GM18909 (cell line): ENCODE results near the gene KCNB1.

Experiments
- ATAC-seq: cut with Tn5 transposase; IDR thresholded peaks from one replicate; pipeline ENCODE4 v1.9.1; 2021; ENCODE audit warnings: mild to moderate bottlenecking; ENCODE audit not compliant: unreplicated experiment, poor library complexity

KCNB1 gene

DNA sequence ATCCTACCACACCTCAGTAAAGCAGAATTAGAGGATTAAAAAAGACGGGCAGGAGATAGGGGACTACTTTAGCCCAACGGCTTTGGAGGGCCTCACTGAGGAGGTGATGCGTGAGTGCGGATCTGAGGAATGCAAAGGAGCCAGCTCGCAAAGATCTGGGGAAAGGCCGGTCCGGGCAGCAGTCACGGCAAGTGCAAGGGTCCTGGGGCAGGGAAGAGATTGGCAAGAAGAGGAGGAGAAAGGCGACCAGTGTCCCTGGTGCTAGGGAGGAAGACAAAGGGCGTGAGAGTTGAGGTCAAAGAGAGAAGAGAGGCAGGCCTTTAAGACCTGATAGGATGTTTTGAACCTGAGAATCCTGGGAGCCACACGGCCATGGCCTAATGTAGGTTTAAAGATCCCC lies 86.8 kb downstream of the KCNB1 start:
- ATAC-seq, result no peak

DNA sequence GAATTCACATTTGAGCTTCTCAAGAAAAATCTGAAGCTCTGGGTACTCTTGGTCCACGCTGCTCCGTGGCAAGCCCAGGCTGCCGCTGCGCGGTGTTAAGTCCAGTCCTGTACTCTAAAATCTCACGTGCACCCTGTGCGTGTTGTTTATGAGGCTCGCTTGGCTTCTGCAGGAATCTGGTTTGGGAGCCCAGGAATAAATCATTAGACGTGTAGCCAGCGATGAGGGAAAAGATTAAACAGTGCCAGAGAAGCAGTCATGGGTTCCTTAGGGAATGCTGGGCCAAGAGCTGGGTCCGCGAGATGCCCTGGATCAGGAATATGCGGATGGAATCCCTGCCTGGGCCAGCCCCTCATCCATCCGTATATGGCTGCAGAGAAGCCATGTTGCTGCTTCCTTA lies 87.3 kb downstream of the KCNB1 start:
- no peak for ATAC-seq

DNA sequence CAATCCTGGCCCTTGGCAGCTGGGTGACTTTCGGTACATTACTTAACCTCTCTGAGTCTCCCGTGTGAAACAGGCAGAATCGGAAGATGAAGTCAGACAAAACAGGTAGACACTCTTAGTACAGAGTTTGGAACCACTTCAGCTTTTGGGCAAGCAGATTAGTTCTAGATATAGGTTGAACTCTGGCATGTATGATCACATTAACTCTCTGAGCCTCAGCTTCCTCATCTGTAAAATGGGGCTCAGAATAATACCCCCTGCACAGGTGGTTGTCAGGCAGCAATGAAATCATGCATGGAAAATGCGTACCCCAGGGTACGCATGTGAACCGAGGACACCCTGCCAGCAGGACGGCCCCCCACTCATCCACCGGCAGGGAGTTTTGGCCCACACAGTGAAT lies 87.7 kb downstream of the KCNB1 start:
- no peak for ATAC-seq

DNA sequence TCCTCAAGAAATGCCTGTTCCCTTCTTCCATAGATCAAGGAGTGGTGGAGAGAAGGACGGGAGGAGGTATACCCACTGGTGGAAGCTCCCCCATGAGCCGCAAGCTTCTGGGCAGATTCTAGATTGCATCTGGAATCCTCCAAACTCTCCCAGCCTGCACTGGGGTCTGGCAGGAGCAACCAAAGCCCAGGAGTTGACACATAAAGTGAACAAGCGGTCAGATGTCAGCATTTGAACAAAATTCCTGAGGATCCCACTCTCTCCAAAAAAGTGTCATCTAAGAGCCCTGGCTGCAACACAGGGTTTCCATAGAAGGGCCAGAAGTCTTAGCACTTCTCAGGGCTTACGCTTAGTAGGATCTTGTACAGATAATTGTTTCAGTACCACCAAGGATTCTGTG lies 88.2 kb downstream of the KCNB1 start:
- no peak for ATAC-seq

DNA sequence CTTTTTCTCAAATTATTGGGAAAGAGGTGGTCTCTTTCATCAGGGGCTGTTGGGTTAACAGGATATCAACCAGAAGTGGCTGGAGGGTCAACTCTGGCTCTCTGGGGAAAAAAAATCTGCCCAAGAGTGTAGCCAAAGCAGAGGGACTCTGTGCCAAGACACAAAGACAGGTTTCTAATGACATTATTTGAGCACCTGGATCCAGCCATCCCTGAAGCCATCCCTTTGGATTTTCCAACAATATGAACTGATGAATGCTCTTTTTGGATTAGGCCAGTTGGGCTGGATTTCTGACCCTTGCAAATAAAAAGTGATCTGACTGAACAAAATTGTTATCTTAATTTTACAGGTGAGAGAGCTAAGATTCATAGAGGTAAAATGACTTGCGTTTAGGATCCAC lies 88.7 kb downstream of the KCNB1 start:
- ATAC-seq, result no peak

DNA sequence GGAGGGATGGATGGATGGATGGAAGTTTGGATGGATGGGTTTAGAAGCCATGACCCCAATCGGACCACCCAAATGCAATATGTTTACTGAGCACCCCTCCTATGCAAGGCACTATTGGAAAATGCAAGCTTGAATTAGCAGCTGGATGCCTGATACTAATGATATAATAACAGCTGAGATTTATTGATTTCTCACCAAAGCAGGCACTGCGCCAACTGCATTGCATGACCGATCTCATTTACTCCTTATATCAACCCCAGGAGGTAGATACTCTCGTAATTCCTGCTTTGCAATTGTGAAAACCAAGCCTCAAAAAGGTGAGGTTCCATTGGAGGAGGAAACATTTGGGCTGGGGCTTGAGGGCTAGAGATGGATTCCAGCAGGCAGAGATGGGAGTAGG lies 89.7 kb downstream of the KCNB1 start:
- no peak for ATAC-seq

DNA sequence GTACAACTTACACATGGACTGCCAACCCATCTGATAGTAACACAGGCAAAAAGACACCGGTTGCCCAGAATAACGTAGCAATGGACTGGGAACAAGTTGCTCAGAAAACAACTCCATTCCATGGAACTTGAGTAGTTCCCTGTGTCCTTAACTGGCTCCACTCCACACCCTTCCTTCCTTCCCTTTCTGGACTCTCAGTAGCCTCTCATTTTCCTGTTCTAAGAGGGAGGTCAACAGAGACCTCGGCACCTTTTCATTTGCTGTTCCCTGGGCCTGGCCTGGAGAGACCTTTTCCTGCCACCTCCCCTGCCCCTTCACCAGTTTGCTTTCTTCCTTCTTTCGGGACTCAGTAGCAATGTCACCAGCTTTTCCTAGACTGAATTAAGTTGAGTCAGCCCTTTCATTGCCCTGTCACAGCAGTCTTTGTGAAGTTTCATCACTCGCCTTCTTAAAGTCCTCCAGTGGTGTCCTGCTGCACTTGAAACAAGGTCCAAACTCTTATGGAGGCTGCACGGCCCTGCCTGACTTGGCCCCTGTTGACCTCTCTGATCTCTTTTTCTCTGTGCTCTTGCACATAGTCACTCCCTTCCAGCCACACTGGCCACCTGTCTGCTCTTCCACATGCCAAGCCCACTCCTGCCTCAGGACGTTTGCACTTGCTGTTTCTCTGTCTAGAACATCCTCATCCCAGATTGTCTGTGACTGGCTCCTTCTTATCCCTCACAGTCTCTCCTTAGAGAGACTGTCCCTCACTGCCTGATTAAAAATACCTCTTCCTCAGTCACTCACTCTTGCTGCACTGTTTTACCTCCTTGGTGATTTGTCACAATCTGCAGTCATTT lies 90.8 kb downstream of the KCNB1 start:
- no peak for ATAC-seq

DNA sequence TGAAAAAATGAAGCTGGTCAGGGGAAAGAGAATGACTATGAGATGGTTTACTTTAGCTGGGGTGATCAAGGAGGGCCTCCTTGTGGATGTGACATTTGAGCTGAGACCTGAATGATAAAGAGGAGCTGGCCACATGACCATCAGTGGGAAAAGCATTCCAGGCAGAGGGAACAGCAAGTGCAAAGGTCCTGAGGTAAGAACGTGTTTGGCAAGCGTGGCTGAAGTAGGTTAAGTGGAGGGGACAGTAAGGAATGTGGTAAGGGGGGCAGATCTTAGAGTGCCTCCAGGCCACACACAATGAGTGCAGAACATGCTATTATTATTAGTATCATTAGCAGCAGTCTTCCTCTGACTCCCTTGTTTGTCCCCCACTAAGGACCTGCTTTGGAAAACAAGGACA lies 92.6 kb downstream of the KCNB1 start:
- ATAC-seq, result no peak

DNA sequence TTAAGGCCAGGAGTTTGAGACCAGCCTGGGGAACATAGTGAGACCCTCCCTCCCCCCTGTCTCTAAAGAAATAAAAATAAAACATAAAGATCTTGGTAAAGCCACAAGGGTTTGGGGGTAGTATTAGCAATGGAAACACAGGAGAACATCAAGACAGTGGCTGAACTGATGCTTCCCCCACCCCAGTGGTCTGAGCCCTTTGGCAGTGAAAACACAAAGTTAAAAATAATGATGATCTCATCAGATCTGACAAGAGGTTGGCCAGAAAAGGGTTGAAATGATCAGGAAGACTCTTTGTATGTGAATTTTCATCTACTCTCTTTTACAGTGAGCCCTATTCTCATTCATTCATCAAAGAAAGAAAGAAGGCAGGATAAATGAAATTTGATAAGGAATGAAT lies 93.7 kb downstream of the KCNB1 start:
- ATAC-seq, result no peak

DNA sequence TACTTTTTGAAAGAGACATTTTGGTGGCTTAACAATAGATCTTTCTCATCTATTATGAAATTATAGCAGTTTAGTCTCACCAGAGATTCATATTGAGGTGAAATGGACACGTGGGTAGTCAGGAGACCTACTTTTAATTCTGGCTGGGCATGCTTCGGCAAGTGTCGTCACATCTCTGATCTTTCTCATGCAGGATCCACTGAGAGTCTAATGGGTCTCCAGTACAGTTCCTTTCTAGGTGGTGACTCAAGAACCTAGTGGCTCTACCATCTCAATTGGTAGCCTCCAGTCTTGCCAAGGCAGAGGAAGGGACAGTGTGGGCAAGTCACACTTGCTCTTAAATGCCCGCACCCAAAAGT lies 94.9 kb downstream of the KCNB1 start:
- no peak for ATAC-seq

DNA sequence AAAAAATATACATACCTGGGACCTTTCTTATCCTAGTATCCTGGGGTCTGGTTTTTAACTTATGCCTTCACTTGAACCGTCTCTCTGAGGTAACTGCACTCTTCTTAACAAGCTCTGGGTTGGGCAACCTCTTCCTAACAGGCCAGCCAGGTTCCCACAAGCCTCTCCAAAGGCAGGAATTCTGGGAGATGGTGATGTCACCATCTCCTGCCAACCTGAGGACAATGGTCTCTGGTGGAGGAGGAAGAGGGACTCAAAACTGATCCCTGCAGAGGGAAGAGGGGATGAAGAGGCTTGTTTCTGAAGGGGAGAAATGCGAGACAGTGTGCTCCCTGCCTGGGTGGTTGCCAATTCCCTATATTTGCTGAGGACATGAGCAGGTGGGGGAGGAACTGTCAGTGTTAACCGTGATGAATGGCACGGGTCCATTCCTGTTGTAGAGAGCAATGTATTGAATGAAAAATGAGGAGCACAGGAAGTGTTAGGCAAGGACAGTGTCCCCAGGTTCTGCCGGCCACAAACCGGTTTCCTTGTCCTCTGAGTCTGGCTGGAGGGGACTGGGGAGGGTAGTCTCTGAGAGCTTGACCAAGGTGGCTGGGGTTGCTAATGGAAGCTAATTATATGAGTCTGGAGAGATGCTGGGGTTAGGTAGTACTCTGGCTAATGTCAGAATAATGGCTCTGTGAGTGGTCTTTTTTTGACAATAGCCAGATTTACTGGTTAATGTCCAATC lies 95.5 kb downstream of the KCNB1 start:
- ATAC-seq, result no peak

DNA sequence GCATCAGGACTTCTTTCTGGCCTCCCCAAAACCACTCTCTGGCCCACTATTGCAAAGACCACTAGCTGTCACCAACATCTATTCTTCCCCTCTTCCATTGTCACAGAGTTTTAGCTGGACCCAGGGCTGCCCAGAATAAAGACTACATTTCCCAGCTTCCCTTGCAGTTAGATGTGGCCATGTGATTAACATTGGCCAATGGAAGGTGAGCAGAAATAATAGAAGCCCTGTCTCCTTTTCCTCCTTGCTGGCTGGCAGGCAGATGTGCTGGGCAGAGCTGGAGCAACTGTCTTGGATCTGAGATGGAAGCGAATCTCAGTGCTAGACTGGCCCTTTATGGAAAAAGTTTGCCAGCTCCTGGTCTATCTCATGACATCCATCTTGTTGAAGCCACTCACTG lies 97.0 kb downstream of the KCNB1 start:
- no peak for ATAC-seq

DNA sequence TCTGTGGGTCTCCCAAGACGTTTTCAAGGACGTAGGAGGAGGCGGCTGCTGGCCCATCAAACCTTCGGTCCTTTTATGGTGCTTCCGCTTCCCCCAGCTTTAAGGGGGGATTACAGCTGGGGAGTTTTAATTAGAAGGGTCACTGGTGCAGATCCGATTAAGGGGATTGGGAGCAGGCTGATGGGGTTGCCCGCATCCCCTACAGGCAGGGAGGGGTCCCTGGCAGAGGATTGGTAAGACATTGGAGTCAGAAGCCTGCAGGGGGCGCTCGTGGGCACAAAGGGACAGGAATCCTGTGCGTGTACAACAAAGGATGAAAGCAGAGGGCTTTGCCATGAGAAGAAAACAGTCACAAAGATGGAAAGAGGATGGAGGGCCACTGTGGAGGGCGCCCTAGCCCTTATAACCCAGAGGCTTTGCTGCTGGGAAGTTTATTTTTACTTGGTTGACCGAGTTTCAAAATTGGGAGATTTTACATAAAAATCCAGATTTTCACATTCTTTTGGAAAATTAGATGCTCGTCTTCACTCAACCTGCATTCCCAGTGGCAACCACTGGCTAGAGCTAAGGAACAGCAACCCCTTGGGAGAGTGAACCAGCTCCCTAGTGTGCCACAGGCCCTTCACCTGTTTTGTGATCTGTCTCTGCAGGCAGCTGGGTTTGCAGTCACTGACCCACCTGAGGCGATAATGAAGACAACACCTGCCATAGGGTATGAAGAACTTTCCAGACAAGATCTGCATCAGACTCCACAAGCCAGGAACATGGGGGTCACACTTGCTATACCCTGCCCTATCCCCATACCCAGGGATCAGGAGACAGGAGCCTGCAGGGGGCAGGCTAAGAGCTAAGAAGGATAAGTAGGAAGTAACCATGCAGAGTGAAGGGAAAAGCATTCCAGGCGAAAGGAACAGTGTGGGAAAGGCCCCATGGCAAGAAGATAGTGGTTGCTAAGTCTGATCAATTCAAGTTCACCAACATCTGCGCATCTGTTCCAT lies 97.7 kb downstream of the KCNB1 start:
- no peak for ATAC-seq

DNA sequence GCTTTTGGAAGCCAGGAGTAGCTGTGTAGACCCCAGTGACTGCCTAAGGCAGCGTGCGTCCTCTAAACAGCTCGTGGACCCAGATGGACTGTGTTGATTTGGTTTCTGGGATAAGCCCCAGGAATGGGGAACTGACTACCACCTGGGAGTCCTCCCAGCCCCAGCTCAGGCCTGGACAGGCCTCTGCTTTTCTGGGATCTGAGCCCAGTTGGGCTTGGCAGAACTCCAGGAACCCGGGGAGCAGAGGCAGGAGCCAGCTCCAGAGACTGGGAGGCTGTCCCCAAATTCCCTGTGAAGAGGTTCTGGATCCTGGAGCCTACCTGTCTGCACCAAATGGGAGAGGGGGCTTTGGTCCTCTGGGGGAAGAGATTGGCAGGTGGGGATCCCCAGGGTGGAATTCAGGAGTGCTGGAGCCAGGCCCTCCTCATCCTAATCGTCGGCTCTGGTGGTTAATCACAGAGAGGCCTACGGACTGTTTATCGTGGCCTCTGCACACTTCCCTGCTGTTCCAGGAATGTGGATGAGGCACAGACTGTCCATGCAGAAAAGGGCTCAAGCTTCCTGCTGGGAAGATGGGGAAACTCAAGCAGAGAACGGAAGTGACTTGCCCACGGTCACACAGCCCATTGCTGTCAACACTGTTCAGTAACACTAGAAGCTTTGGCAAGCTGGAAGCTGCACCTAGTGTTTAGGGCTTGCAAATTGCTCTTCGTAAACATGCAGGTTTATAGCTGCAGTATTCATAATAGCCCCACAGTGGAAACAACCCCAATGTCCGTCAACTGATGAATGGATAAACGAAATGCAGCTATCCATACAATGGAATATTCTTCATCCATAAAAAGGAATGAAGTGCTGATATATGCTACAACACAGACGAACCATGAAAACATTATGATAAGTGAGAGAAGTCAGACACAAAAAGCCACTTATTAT lies 100.6 kb downstream of the KCNB1 start:
- ATAC-seq, result no peak

DNA sequence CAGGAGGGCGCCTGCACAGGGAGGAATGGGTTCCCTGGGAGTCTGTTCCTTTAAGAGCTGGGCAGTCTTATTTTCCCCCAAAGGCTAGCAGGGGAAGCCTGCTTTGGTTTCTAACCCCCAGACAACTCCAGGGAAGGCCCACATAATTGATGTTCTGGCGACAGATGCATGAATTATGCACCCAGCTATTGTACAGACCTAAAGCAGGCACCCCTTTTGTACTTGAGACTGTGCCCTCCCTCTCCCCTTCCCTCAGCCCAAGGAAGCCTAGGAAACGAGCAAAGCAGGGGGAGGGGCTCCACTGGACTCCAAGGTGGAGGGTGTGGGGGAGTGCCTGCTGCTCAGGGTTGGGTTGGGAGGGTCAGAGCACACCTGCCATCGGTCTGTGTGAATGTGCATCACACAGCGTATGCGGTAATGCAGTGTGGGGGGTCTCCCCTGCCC lies 102.1 kb downstream of the KCNB1 start:
- ATAC-seq, result no peak

DNA sequence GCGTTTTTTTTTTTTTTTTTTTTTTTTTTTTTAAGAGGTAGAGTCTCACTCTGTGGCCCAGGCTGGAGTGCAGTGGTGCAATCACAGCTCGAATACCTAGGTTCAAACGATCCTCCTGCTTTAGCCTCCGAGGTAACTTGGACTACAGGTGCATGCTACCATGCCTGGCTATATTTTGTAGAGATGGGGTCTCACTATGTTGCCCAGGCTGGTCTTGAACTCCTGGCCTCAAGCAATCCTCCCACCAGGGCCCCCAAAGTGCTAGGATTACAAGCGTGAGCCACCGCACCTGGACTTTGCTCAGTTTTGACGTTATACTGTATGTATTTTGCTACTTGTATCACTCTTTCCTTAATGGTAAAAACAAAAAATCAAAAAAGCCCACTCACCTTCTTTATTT lies 103.1 kb downstream of the KCNB1 start:
- no peak for ATAC-seq

DNA sequence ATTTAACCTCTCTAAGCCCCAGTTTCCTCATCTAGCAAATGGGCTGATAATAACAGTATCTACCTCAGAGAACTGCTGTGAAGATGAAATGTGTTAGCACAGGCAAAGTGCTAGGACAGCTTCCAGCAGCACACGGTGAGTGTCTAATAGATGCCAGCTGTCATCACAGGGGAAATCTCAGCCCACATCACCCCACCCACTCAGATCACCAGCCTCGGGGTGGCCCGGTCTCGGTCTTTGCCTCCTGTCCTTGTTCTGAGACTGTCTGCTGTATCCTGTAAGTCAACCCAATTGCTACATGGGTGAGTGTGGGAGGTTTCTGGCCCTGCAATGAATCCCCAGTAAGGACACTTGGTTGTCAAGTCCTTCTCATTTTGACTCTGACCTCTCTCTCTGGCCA lies 105.1 kb downstream of the KCNB1 start:
- ATAC-seq, result no peak

DNA sequence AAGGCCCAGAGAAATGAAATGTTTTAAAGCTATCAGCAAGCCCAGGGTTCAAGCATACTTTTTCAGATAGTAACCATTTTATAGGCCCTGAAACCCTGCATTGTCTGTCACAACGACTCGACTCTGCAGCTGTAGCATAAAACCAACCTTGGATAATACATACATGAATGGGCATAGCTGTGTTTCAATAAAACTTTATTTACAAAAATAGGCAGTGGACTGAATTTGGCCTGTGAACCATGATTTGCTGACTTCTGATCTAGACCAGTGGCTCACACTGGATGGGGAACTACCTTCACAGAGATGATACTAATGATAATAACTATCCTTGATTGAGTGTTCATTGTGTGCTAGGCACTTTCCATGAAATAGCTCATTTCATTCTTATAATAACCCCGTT lies 107.3 kb downstream of the KCNB1 start:
- no peak for ATAC-seq

DNA sequence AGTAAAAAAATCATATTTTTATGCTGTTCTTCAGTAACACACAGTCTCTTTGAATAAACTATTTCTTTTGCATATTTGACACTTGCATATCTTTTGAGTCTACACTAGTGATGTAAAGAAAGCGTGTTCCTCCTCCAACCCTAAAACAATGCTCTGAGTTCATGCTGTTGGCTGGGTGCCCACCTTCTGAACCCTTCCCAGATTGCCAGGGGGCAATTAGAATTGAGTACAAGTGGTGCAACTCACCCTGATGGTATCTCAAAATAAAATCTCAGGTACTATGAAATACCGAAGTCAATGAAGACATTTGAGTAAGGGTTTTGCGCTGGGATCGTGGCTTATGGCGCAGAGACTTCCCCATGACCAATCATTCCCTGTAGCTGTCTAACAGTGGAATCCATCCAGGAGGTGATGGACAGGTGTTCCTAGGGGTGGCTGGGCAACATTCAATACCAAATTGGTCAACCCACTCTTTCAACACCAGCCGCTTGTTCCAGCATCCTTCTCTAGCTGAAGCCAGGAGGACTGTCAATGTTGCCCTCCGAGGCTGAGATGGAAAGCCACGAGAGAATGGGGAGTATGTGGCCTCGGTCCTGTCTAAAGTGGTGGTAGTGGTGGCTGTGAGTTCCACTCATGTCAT lies 110.3 kb downstream of the KCNB1 start:
- no peak for ATAC-seq
